Sigmoid colon (tissue), 4 donors: ENCODE measurements around the gene XPNPEP1.
A peak's percentile ranks its signal among the peaks of the same experiment; 100 is the strongest.

Experiments used
- EP300 ChIP-seq, 4 donors: sonication (generic); formaldehyde crosslinking; IDR thresholded peaks; one replicate each; pipeline ENCODE4 v1.6.1; 2017; ENCODE audit warnings: antibody characterized with exemption in 4 of 4
- POLR2A ChIP-seq, 2 donors: fragments of 450-650 bp; IDR thresholded peaks; one replicate each; pipeline ENCODE4 v1.6.1; 2016; ENCODE audit warnings: antibody characterized with exemption in 2 of 2, mild to moderate bottlenecking in 2 of 2, moderate library complexity in 2 of 2
- TF ChIP-seq, protein P1 (sequence below), 4 experiments: fragments of 450-650 bp in 3 of 4; fragments of 200-600 bp in 1 of 4; IDR thresholded peaks; one replicate each; pipeline ENCODE4 v1.5.1; 2016 to 2019; ENCODE audit warnings: antibody characterized with exemption in 4 of 4, mild to moderate bottlenecking in 3 of 4, moderate library complexity in 2 of 4

DNA sequence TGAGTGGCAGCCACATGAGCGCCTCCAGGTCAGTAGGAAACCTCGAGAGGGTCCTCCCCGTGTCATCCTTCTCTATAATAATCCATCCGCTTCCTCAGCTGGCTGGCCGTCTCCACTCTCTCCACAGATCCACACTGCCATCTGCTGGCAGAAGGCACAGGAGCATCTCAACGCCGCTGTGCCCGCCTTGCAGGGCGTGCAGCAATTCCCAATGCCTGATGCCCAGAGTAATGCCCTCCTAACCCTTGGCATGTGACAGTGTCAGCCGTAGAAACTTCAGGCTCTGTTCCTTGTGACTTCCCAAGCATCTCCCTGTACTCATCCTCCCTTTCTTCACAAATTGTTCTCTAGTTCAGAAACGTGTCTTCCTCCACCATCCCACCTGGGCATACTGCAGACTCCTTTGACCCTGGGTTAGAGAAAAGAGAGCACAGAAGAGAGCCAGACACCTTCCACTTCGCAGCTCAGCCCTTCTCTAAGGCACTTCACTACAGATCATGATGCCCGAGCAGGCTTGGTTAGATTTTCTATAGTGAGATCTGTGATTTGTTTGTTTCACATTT is 70.8 kb downstream of the XPNPEP1 start:
- TF ChIP-seq POLR2A (IDR thresholded peaks at IDR 0.05) (no peak), EP300 (IDR thresholded peaks at IDR 0.05) (no peak)
- TF ChIP-seq, protein P1, sequence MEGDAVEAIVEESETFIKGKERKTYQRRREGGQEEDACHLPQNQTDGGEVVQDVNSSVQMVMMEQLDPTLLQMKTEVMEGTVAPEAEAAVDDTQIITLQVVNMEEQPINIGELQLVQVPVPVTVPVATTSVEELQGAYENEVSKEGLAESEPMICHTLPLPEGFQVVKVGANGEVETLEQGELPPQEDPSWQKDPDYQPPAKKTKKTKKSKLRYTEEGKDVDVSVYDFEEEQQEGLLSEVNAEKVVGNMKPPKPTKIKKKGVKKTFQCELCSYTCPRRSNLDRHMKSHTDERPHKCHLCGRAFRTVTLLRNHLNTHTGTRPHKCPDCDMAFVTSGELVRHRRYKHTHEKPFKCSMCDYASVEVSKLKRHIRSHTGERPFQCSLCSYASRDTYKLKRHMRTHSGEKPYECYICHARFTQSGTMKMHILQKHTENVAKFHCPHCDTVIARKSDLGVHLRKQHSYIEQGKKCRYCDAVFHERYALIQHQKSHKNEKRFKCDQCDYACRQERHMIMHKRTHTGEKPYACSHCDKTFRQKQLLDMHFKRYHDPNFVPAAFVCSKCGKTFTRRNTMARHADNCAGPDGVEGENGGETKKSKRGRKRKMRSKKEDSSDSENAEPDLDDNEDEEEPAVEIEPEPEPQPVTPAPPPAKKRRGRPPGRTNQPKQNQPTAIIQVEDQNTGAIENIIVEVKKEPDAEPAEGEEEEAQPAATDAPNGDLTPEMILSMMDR (IDR thresholded peaks at IDR 0.05): peak; percentile 69 to 87 (median 79)
